Neural cell (in vitro differentiated cells): ENCODE results near the gene INVS.

ENCODE experiments used
- CTCF ChIP-seq: fragments of 450-650 bp; IDR thresholded peaks from 2 replicates; pipeline ENCODE4 v1.5.1; 2014; ENCODE audit warnings: antibody characterized with exemption, mild to moderate bottlenecking, moderate library complexity; ENCODE audit not compliant: poor library complexity, severe bottlenecking
- POLR2AphosphoS5 ChIP-seq: IDR thresholded peaks from 2 replicates; pipeline ENCODE4 v1.6.1; 2012
- TF ChIP-seq, protein P1 (sequence below): IDR thresholded peaks from 2 replicates; pipeline ENCODE4 v1.6.1; 2012; ENCODE audit warnings: borderline replicate concordance

- TF ChIP-seq CTCF = no peak
- TF ChIP-seq POLR2AphosphoS5 = no peak
- TF ChIP-seq, protein P1, sequence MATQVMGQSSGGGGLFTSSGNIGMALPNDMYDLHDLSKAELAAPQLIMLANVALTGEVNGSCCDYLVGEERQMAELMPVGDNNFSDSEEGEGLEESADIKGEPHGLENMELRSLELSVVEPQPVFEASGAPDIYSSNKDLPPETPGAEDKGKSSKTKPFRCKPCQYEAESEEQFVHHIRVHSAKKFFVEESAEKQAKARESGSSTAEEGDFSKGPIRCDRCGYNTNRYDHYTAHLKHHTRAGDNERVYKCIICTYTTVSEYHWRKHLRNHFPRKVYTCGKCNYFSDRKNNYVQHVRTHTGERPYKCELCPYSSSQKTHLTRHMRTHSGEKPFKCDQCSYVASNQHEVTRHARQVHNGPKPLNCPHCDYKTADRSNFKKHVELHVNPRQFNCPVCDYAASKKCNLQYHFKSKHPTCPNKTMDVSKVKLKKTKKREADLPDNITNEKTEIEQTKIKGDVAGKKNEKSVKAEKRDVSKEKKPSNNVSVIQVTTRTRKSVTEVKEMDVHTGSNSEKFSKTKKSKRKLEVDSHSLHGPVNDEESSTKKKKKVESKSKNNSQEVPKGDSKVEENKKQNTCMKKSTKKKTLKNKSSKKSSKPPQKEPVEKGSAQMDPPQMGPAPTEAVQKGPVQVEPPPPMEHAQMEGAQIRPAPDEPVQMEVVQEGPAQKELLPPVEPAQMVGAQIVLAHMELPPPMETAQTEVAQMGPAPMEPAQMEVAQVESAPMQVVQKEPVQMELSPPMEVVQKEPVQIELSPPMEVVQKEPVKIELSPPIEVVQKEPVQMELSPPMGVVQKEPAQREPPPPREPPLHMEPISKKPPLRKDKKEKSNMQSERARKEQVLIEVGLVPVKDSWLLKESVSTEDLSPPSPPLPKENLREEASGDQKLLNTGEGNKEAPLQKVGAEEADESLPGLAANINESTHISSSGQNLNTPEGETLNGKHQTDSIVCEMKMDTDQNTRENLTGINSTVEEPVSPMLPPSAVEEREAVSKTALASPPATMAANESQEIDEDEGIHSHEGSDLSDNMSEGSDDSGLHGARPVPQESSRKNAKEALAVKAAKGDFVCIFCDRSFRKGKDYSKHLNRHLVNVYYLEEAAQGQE = no peak
Observed at GRCh38 chr9:100294806-100295205, 195.8 kb downstream of the INVS start.
